COLO829 (cell line): ENCODE data around the gene NADK.

ENCODE experiments used
- DNase-seq: peaks from one replicate; pipeline ENCODE4 v3.0.0; 2012; ENCODE audit warnings: low spot score

NADK gene

GRCh38 chr1:1786836-1787605 lies 8.8 kb upstream of the NADK start:
- DNase-seq = no peak

GRCh38 chr1:1785666-1786065 lies 7.4 kb upstream of the NADK start:
- DNase-seq = no peak

GRCh38 chr1:1784933-1785332 lies 6.7 kb upstream of the NADK start:
- DNase-seq = no peak

- DNase-seq = no peak
Measured at GRCh38 chr1:1783320-1783719, 5.0 kb upstream of the NADK start.

GRCh38 chr1:1782399-1783221 lies 4.3 kb upstream of the NADK start:
- no peak for DNase-seq

- no peak for DNase-seq
Measured at GRCh38 chr1:1781526-1781903, 3.2 kb upstream of the NADK start.

- no peak for DNase-seq
Measured at GRCh38 chr1:1780598-1781525, 2.6 kb upstream of the NADK start.

GRCh38 chr1:1779691-1780597 lies 1.7 kb upstream of the NADK start:
- no peak for DNase-seq

GRCh38 chr1:1779320-1779675 lies 1.0 kb upstream of the NADK start:
- DNase-seq = no peak

GRCh38 chr1:1778663-1779319 lies 521 bp upstream of the NADK start:
- no peak for DNase-seq

GRCh38 chr1:1777583-1777899 lies 729 bp downstream of the NADK start:
- peak; percentile 4 for DNase-seq

- DNase-seq = no peak
Measured at GRCh38 chr1:1776672-1777582, 1.3 kb downstream of the NADK start.

GRCh38 chr1:1775327-1776226 lies 2.7 kb downstream of the NADK start:
- no peak for DNase-seq

- no peak for DNase-seq
Measured at GRCh38 chr1:1773874-1774273, 4.4 kb downstream of the NADK start.

- no peak for DNase-seq
Measured at GRCh38 chr1:1771096-1771495, 7.2 kb downstream of the NADK start.

- DNase-seq = no peak
Measured at GRCh38 chr1:1770102-1770501, 8.2 kb downstream of the NADK start.

- DNase-seq = no peak
Measured at GRCh38 chr1:1768249-1768992, 9.8 kb downstream of the NADK start.

GRCh38 chr1:1764876-1765470 lies 13.3 kb downstream of the NADK start:
- no peak for DNase-seq
